Middle frontal gyrus (tissue), 1 donor: ENCODE measurements around the gene PAK4.
"Not testable (repeated sequence)": the region's sequence is repeated elsewhere in the genome, so short reads cannot be mapped to it uniquely, and the experiment has no call there.

Experiments used
- DNase-seq: peaks from one replicate; pipeline ENCODE4 v3.0.0-alpha.2; 2015; ENCODE audit warnings: low spot score; ENCODE audit errors: extremely low spot score

The PAK4 gene

DNA sequence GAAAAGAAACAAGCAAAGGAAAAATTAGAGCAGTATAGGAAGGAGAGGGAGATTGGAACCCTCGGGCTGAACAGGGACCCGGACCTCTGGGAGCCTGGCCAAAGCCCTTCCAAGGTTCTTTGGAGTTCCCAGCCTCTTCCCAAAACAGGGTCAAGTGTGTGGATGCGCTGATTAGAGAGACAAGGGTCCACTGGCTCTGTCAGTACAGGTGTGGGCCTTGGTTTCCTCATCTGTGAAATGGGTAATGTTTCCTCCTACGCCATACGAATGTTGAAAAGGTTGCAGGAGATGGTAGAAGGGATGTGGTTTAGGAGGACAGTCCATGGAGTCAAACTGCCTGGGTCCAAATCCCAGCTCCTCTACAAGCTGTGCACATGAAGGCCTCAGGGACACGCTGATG, 80.5 kb downstream of the PAK4 start:
- no peak for DNase-seq

DNA sequence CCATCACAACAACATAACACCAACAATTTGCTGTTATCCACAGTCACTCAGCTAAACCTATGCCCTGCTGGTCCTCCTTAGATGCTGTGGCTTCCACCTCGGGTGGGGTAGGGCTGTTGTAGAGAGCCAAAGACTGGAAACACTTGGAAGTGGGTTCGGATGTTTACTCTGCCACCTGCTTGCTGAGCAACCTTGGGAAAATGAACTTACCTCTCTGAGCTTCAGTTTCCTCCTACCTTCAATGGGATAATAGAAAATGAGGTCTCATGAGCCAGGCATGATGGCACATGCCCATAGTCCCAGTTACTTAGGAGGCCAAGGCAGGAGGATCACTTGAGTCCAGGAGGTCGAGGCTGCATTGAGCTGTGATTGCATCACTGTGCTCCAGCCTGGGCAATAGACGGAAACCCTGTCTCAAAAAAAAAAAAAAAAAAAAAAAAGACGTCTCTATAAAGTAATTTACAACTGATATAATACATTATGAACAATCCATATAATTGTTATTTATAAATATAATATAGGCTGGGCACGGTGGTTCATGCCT, 81.8 kb downstream of the PAK4 start:
- DNase-seq: no peak

DNA sequence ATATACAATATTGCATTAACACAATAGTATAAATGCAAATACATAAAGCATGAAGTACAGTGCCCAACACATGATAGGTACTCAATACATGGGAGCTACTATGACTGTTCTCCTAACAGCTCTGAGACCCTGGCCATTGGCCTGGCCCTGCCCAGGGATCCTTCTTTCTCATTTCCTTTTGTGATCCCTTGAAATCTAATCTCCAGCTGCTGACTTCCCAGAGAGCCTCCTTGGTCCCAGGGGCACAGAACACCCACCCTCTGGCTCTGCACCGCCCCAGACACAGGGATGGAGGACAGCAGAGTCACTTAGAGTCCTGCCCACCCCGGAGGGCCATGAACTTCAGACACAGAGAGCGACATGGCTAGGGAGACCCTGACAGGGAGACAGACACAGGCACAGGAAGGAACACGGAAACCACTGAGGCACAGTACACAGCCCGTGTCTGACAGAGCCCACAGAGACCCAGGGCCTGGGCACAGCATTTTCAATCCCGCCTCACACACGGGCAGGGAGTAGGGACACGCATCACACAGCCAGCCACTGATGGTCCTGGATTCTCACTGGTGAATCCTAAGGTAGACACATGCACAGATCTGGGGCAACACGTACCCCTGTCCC, 82.7 kb downstream of the PAK4 start:
- DNase-seq: no peak

DNA sequence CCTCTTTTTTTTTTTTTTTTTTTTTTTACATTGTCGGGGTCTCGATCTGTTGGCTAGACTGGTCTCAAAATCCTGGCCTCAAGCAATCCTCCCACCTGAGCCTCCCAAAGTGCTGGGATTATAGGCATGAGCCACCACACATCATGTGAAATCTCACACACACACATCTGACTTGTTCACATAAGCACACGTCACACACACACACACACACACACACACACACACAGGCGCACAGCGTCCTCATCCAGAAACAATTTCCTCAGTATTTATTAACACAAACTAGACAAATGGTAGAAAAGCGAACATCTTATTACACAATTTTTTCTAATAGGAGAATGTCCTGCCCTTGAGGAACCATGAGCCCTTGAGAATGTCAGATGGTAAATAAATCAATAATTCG, 83.6 kb downstream of the PAK4 start:
- DNase-seq: no peak

DNA sequence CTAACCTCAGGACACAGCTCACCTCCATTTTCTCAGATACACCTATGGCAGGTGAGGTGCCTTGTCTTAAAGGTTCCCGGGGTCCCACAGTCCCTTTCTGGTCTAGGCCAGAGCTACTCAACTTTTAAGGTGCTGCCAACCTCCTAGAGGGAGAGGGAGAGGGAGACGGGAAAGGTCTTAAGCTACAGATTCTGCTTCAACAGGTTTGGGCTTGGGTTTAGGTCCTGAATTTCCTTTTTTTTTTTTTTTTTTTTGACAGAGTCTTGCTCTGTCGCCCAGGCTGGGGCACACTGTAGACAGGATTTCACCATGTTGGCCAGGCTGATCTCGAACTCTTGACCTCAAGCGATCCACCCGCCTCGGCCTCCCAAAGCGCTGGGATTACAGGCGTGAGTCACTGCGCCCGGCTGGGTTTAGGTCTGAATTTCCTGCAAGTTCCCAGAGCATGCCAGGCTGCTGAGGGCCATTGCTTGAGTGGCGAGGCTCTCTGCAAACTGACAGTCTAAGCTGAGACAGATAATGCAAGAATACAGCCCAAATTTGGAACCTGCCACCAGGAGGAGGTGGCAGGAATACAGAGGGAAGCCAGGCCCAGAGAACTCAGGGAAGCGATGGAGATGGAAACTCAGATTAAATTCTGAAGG, 86.3 kb downstream of the PAK4 start:
- no peak for DNase-seq

DNA sequence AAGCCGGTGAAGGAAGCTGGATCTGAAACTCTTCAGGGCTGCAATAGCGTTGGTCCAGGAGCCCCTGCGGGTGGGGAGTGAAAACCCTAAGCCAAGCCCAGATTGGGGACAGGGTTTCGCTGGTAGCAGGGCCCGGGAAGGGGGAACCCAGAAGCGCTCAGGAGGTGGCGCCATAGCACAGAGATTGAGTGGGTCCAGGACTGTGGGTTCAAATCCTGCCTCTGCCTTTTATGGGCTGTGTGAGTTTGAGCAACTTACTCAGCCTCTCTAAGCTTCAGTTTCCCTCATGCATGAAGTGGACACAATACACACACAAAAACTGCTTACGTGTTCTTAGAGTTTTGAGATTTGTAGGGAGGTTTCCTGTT, 86.8 kb downstream of the PAK4 start:
- DNase-seq: no peak

DNA sequence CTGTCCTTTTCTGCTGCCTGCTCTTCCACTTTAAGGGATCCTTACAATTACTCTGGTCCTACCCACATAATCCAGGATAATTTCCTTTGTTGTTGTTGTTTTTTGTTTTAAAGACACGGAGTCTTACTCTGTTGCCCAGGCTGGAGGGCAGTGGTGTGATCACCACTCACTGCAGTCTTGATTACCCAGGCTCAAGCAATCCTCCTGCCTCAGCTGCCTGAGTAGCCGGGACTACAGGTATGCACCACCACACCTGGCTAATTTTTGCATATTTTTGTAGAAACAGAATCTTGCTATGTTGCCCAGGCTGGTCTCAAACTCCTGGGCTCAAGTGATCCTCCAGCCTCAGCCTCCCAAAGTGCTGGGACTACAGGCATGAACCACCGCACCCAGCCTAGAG, 89.7 kb downstream of the PAK4 start:
- not testable (repeated sequence) for DNase-seq

DNA sequence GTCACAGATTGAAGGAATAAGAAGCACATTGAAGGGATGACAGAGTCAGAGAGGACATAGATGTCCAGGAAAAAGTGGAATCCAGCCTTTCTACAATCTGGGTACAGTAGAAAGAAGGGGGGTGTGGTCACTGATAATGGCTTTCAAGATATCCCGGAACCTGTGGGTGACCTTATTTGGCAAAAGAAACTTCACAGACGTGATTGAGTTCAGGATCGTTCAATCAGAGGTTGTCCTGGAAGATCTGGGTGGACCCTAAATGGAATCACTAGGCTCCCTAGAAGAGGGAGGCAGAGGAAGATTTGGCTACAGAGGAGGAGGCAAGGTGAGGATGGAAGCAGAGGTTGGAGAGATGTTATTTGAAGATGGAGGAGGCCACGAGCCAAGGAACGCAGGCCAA, 91.5 kb downstream of the PAK4 start:
- DNase-seq: no peak

DNA sequence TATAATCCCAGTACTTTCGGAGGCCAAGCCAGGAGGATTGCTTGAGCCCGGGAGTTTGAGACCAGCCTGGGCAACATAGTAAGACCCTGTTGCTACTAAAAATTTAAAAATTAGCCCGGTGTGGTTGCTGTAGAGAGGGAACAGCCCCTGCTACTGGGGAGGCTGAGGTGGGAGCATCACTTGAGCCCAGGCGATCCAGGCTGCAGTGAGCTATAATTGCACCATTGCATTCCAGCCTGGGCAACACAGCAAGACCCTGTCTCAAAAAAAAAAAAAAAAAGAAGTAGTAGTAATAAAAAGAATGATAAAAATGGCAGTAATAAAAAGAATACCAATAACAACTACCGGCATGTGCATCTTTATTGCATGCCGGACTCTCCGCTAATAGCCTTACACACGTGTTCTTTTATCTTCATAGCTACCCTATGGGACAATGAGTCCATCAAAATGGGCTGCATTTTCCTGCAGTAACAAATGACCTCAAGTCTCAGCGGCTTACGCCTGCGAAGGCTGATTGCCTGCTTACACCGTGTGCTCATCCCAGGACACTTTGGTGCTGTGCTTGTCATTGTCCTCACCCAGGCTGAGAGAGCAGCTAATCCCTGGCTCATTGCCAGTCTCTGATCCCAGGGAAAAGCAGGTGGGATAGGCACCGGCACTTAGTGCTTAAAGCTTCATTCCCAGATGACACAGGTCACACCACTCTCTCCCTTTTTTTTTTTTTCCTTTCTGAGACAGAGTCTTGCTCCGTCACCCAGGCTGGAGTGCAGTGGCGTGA, 92.8 kb downstream of the PAK4 start:
- no peak for DNase-seq

DNA sequence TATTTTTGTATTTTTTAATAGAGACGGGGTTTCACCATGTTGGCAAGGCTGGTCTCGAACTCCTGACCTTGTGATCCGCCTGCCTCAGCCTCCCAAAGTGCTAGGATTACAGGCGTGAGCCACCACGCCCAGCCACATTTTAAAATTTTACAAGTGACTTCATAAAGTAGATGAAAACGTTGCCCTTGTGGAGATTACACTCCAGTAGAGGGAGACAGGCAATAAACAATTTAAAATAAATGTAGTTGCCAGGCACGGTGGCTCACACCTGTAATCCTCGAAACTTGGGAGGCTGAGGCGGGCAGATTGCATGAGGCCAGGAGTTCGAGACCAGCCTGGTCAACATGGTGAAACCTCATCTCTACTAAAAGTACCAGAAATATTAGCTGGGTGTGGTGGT, 93.5 kb downstream of the PAK4 start:
- DNase-seq: not testable (repeated sequence)

DNA sequence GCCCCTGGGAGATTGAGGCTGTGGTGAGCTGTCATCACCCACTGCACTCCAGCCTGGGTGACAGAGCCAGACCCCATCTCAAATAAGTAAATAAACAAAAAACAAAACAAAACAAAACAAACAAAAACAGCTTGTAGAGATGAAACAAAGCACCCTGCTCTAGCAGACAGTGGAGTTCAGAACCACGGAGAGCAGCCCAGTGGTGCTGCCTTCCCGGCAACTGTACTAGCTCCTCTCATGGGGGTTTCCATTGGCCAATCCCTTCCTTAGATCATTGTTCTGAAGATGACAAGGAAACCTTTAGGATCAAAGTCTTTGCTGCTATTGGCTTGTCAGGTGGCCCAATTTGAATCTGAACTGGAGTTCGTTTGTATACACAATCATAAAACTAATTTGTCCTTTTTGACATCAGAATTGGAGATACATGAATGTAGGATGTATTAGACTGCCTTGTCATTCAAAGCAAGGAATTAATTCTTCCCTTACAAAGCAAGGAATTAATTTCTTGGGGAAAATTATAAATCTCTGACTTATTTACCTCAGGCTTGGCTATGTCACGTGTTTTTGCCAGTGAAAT, 98.2 kb downstream of the PAK4 start:
- DNase-seq: no peak

DNA sequence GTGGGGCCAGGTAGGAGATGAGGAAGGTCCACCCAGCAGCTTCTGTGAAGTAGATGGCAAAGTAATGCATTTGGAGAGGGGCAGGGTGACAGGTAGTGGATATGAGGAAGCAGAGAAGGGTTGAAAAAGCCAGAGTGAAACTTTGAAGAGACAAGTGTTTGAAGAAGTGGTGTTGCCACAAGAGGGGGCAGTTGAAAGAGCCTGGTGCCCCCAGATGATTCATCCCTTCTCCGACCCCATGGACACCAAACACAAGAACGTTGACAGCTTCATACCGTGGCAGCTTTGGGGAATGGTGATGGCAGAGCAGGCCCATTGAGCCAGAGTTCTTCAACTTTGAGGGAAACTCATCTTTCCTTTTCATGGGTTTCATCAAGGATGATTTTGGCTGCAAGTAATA, 99.3 kb downstream of the PAK4 start:
- no peak for DNase-seq
